ENCODE results near the gene TMEM201.

DNA sequence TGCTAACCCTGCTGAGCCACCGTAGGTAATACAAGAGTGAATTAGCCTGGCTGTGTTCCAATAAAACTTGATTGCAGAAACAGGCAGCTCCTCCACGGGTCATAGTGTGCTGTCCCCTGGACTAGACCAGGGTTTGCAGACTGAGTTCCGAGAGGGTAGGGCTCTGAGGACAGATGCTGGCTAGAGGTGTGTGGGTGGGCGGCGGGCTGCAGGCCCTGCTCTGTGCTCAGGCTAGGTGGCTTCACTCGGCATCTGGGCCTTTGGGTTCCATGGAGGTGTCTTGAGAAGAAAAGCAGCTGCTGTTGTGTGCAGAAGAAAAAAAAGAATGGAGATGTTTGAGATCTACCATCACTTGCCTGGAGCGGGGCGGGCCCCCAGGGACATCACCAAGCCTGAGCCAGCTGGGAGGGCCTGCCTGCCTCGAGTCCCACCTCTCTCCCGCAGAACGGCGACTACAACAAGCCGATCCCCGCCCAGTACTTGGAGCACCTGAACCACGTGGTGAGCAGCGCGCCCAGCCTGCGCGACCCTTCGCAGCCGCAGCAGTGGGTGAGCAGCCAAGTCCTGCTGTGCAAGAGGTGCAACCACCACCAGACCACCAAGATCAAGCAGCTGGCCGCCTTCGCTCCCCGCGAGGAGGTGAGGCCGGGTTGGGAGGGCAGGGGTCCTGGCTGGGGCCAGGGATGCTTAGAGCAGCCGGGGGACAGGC is 7.9 kb downstream of the TMEM201 start:
- TF ChIP-seq POLR2A (IDR thresholded peaks at IDR 0.05; ENCODE audit: low read depth, low read length), result no peak
- TF ChIP-seq, protein P1, sequence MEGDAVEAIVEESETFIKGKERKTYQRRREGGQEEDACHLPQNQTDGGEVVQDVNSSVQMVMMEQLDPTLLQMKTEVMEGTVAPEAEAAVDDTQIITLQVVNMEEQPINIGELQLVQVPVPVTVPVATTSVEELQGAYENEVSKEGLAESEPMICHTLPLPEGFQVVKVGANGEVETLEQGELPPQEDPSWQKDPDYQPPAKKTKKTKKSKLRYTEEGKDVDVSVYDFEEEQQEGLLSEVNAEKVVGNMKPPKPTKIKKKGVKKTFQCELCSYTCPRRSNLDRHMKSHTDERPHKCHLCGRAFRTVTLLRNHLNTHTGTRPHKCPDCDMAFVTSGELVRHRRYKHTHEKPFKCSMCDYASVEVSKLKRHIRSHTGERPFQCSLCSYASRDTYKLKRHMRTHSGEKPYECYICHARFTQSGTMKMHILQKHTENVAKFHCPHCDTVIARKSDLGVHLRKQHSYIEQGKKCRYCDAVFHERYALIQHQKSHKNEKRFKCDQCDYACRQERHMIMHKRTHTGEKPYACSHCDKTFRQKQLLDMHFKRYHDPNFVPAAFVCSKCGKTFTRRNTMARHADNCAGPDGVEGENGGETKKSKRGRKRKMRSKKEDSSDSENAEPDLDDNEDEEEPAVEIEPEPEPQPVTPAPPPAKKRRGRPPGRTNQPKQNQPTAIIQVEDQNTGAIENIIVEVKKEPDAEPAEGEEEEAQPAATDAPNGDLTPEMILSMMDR (conservative IDR thresholded peaks at IDR 0.05; ENCODE audit: low read depth, low read length), result no peak

Data from IMR-90 (cell line).